Adrenal gland (tissue), 5 donors: ENCODE data around the gene TMEM51.

Source experiments
- POLR2A ChIP-seq, 2 donors: fragments of 450-650 bp; IDR thresholded peaks; one replicate each; pipeline ENCODE4 v1.6.1; 2017; ENCODE audit warnings: antibody characterized with exemption in 2 of 2, mild to moderate bottlenecking in 2 of 2, moderate library complexity in 1 of 2
- TF ChIP-seq, protein P1 (sequence below), 6 experiments: fragments of 450-650 bp in 4 of 6; fragments of 200-600 bp in 2 of 6; sonication (generic) in 1 of 6; IDR thresholded peaks; 1 replicate in 5 of 6; 2 replicates in 1 of 6; pipeline versions ENCODE4 v1.5.1 to v1.8.0; 2016 to 2021; ENCODE audit warnings: antibody characterized with exemption in 6 of 6, mild to moderate bottlenecking in 2 of 6, moderate library complexity in 1 of 6
- donor health status: DM: no; HTN: no; CAD: no.

DNA sequence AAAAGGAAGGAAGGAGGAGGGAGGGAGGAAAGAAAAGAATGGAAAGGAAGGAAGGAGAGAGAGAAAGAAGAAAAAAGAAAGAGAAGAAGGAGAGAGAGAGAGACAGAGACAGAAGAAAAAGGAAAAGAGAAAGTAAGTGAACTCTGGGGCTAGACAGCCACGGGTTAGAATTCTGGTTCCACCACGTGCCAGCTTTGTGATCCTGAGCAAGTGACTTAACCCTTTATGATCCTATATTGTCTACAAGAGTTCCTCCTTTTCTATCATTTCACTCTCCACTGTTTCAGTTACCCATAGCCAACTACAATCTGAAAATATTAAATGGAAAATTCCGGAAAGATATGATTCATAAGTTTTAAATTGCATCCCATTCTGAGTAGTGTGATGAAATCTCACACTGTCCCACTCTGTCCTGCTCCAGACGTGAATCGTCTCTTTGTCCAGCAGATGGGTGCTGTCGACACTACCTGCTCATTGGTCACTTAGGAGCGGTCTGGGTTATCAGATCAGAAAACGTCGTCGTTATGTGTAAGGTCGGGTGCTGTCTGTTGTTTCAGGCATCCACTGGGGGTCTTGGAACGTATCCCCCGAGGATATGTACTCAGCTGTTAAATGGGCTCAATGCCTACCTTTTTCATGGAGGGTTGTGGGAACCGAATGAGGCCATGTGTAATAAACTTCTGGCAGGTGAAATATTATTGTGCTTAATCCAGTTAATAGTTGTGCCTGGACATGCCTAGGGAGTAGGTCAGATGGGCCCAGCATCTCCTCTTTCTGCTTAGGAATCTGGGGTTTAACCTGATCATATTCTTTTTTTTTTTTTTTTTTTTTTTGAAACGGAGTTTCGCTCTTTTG is 19.1 kb downstream of the TMEM51 start:
- no peak for TF ChIP-seq POLR2A (IDR thresholded peaks at IDR 0.05)
- TF ChIP-seq, protein P1, sequence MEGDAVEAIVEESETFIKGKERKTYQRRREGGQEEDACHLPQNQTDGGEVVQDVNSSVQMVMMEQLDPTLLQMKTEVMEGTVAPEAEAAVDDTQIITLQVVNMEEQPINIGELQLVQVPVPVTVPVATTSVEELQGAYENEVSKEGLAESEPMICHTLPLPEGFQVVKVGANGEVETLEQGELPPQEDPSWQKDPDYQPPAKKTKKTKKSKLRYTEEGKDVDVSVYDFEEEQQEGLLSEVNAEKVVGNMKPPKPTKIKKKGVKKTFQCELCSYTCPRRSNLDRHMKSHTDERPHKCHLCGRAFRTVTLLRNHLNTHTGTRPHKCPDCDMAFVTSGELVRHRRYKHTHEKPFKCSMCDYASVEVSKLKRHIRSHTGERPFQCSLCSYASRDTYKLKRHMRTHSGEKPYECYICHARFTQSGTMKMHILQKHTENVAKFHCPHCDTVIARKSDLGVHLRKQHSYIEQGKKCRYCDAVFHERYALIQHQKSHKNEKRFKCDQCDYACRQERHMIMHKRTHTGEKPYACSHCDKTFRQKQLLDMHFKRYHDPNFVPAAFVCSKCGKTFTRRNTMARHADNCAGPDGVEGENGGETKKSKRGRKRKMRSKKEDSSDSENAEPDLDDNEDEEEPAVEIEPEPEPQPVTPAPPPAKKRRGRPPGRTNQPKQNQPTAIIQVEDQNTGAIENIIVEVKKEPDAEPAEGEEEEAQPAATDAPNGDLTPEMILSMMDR (IDR thresholded peaks at IDR 0.05): no peak
